ENCODE measurements around the gene KIF5A.

- no peak for TF ChIP-seq POLR2A (IDR thresholded peaks at IDR 0.05)
- TF ChIP-seq CTCF (IDR thresholded peaks at IDR 0.05): no peak
Measured at GRCh38 chr12:57550641-57551549, 1.1 kb downstream of the KIF5A start.

Data from Peyer's patch (tissue), 4 donors.